HepG2 (cell line): ENCODE data around the gene CERS6. TPM values are rescaled to one million over a fixed set of nuclear protein-coding genes. Genes with fewer than 3 reads are reported as not detected.

Experiments used
- ATAC-seq: fragments of 200-7000 bp; cut with Tn5 transposase; 3 replicates; pipeline ENCODE4 v1.9.1; 2020; ENCODE audit warnings: mild to moderate bottlenecking, moderate library complexity
- BruUV-seq: library from RNA; stranded (reverse); fragments of 400-500 nt; replicated peaks from 2 replicates; lab custom pipeline; 2021; lab: Mats Ljungman, UMichigan
- CTCF ChIA-PET: fragments of 300-600 bp; formaldehyde crosslinking; extraction: SDS; loops from one replicate; lab custom pipeline; 2021; ENCODE audit warnings: low total read pairs, inconsistent platforms, low intra/inter-chr PET ratio; lab: Yijun Ruan, JAX
- POLR2A ChIA-PET: fragments of 350-600 bp; sonication (Branson Sonifier 250); formaldehyde crosslinking; loops from one replicate; lab custom pipeline; 2020; ENCODE audit warnings: antibody characterized with exemption, inconsistent platforms; lab: Yijun Ruan, JAX
- DNase-seq: peaks from one replicate; pipeline ENCODE4 v3.0.0-alpha.2; 2015; ENCODE audit warnings: low spot score
- FAIRE-seq: peaks from 3 replicates; lab custom pipeline; 2011; peaks lifted over from hg19 to GRCh38; lab: Jason Lieb, UNC
- H2AFZ ChIP-seq: one replicate; pipeline ENCODE4 v1.6.1; 2011; ENCODE audit warnings: low read length, inconsistent platforms
- H3K27ac ChIP-seq: fragments of 300-600 bp; 3 replicates; pipeline ENCODE4 v1.8.0; 2011; ENCODE audit warnings: mixed run types, mild to moderate bottlenecking, mixed read lengths, low read length, inconsistent platforms; ENCODE audit not compliant: insufficient read depth; ENCODE audit errors: extremely low read length
- H3K27me3 ChIP-seq, 2 experiments: fragments of 200-600 bp in 1 of 2; 2 replicates in 1 of 2; 3 replicates in 1 of 2; pipeline versions ENCODE4 v1.6.0 to v1.8.0; 2011; ENCODE audit warnings: low read length in 2 of 2, mild to moderate bottlenecking in 2 of 2, moderate library complexity in 2 of 2, inconsistent platforms in 1 of 2; ENCODE audit not compliant: insufficient read depth in 2 of 2, control insufficient read depth in 1 of 2
- H3K36me3 ChIP-seq, 2 experiments: fragments of 200-600 bp in 1 of 2; replicated peaks in 1 of 2; 2 replicates in 1 of 2; 3 replicates in 1 of 2; pipeline versions ENCODE4 v1.5.1 to v1.8.0; 2011; ENCODE audit warnings: low read length in 2 of 2, inconsistent platforms in 1 of 2; ENCODE audit not compliant: insufficient read depth in 2 of 2, control insufficient read depth in 1 of 2
- H3K4me1 ChIP-seq: 2 replicates; pipeline ENCODE4 v1.5.1; 2012; ENCODE audit warnings: low read length, inconsistent platforms; ENCODE audit not compliant: insufficient read depth
- H3K4me2 ChIP-seq: 2 replicates; pipeline ENCODE4 v1.6.0; 2011; ENCODE audit warnings: low read depth, low read length, inconsistent platforms
- H3K4me3 ChIP-seq, 3 experiments: fragments of 200-600 bp in 1 of 3; sonication (generic), shearing (Covaris generic) in 1 of 3; replicated peaks in 1 of 3; 2 replicates each; pipeline ENCODE4 v1.5.1; 2011 to 2016; ENCODE audit warnings: low read length in 3 of 3, inconsistent platforms in 2 of 3, low read depth in 2 of 3, mild to moderate bottlenecking in 2 of 3, control low read depth in 1 of 3, mixed read lengths in 1 of 3; ENCODE audit not compliant: insufficient read depth in 1 of 3
- H3K79me2 ChIP-seq: one replicate; pipeline ENCODE4 v1.6.1; 2011; ENCODE audit warnings: low read length, inconsistent platforms; ENCODE audit not compliant: insufficient read depth
- H3K9ac ChIP-seq: 2 replicates; pipeline ENCODE4 v1.6.0; 2011; ENCODE audit warnings: mild to moderate bottlenecking, low read depth, low read length, inconsistent platforms; ENCODE audit not compliant: insufficient read depth
- H3K9me3 ChIP-seq: 2 replicates; pipeline ENCODE4 v1.5.1; 2012; ENCODE audit warnings: mild to moderate bottlenecking, low read length
- H4K20me1 ChIP-seq: 2 replicates; pipeline ENCODE4 v1.6.0; 2011; ENCODE audit warnings: inconsistent platforms, mild to moderate bottlenecking, low read length, moderate library complexity; ENCODE audit not compliant: insufficient read depth
- FOXO1 ChIP-seq: sonication (generic); formaldehyde crosslinking; IDR thresholded peaks from 2 replicates; pipeline ENCODE4 v1.4.0; 2020; ENCODE audit warnings: missing genetic modification reagents
- HDAC2 ChIP-seq: sonication (generic); formaldehyde crosslinking; IDR thresholded peaks from 2 replicates; pipeline ENCODE4 v1.4.0; 2020; ENCODE audit warnings: missing genetic modification reagents
- IKZF1 ChIP-seq: fragments of 450-650 bp; IDR thresholded peaks from 2 replicates; pipeline ENCODE4 v1.7.1; 2016
- RARA ChIP-seq: IDR thresholded peaks from 2 replicates; pipeline ENCODE4 v1.6.1; 2016; ENCODE audit warnings: missing genetic modification reagents, missing compliant biosample characterization
- REL ChIP-seq: sonication (generic); formaldehyde crosslinking; conservative IDR thresholded peaks from 2 replicates; pipeline ENCODE4 v1.8.0; 2022; ENCODE audit warnings: mild to moderate bottlenecking, missing genetic modification reagents, moderate library complexity
- SMARCE1 ChIP-seq: fragments of 450-650 bp; IDR thresholded peaks from 2 replicates; pipeline ENCODE4 v1.6.1; 2017; ENCODE audit warnings: borderline replicate concordance
- SRSF4 ChIP-seq: fragments of 200-400 bp; formaldehyde crosslinking; IDR thresholded peaks from one replicate; pipeline ENCODE4 v1.6.1; 2018; ENCODE audit warnings: mild to moderate bottlenecking, low read depth, low read length, moderate library complexity; ENCODE audit not compliant: poor library complexity, severe bottlenecking
- TCF7L2 ChIP-seq: IDR thresholded peaks from 2 replicates; pipeline ENCODE4 v1.6.1; 2011; ENCODE audit warnings: mild to moderate bottlenecking, low read depth, low read length, moderate library complexity
- ZNF138 ChIP-seq: sonication (generic); formaldehyde crosslinking; IDR thresholded peaks from 2 replicates; pipeline ENCODE4 v1.5.0; 2020; ENCODE audit warnings: mild to moderate bottlenecking, low read depth, missing genetic modification reagents
- ZNF205 ChIP-seq: IDR thresholded peaks from 2 replicates; pipeline ENCODE4 v1.6.1; 2018; ENCODE audit warnings: missing biosample characterization, missing genetic modification reagents
- ZNF510 ChIP-seq: sonication (generic); formaldehyde crosslinking; IDR thresholded peaks from 2 replicates; pipeline ENCODE4 v1.4.0; 2020; ENCODE audit warnings: low read depth, mild to moderate bottlenecking, missing genetic modification reagents
- ZNF713 ChIP-seq: sonication (generic); formaldehyde crosslinking; IDR thresholded peaks from 2 replicates; pipeline ENCODE4 v1.4.0; 2020; ENCODE audit warnings: mild to moderate bottlenecking, missing genetic modification reagents
- ZNF883 ChIP-seq: sonication (generic); formaldehyde crosslinking; IDR thresholded peaks from 2 replicates; pipeline ENCODE4 v1.5.1; 2020; ENCODE audit warnings: mild to moderate bottlenecking, missing genetic modification reagents; ENCODE audit errors: not compliant biosample characterization
- WGBS: methylation state at CpG from one replicate; pipeline ENCODE4 v1.1.6; 2017; ENCODE audit warnings: low lambda C conversion rate; 5-methylcytosine and 5-hydroxymethylcytosine counted together
- in situ Hi-C: cut with HindIII; loops from 2 replicates; pipeline ENCODE4 v1.10.0; 2017; ENCODE audit warnings: low pct_unique_long_range_greater_than_20kb; ENCODE audit not compliant: extremely low pct_ligation_motif_present
- intact Hi-C: fragments of 100-400 bp; cut with micrococcal nuclease; formaldehyde crosslinking; loops from one replicate; pipeline ENCODE4 v1.10.0; 2022; ENCODE audit not compliant: unreplicated experiment
- polyA plus RNA-seq, 8 experiments: library from polyadenylated mRNA; depleted of rRNA in 3 of 8; stranded (reverse) in 7 of 8; unstranded in 1 of 8; fragments of >200 nt; fragmentation: Illumina TruSeq in 4 of 8; extraction: Trizol in 4 of 8; gene quantifications; 2 replicates each; pipeline versions ENCODE4 v1.2.1 to v1.2.3, GENCODE V29; 2011 to 2016; ENCODE audit warnings: low read depth in 4 of 8, missing spikeins in 1 of 8, mixed read lengths in 1 of 8; ENCODE audit not compliant: insufficient read depth in 1 of 8
- total RNA-seq, 5 experiments: library from RNA; depleted of rRNA; stranded (reverse); fragments of >200 nt; fragmentation: Illumina TruSeq; extraction: Trizol; gene quantifications; 2 replicates each; pipeline ENCODE4 v1.2.3, GENCODE V29; 2016; ENCODE audit warnings: low read depth in 1 of 5
- TF ChIP-seq, protein P1 (sequence below): sonication (generic); formaldehyde crosslinking; IDR thresholded peaks from 2 replicates; pipeline ENCODE4 v1.4.0; 2020; ENCODE audit warnings: low read depth, mild to moderate bottlenecking, missing genetic modification reagents
- TF ChIP-seq, protein P2 (sequence below): sonication (generic); formaldehyde crosslinking; IDR thresholded peaks from 2 replicates; pipeline ENCODE4 v1.8.0; 2022; ENCODE audit warnings: missing genetic modification reagents, low read depth, mild to moderate bottlenecking, borderline replicate concordance
- TF ChIP-seq, protein P3 (sequence below): sonication (generic); formaldehyde crosslinking; IDR thresholded peaks from 2 replicates; pipeline ENCODE4 v1.4.0; 2020; ENCODE audit warnings: missing genetic modification reagents, borderline replicate concordance

Gene CERS6
- total and polyA plus RNA-seq, 2 of the 13 experiments (the other 11 are each of a cell fraction or from before 2014, with no cell fraction given), result 10.1 to 20.3 TPM

DNA sequence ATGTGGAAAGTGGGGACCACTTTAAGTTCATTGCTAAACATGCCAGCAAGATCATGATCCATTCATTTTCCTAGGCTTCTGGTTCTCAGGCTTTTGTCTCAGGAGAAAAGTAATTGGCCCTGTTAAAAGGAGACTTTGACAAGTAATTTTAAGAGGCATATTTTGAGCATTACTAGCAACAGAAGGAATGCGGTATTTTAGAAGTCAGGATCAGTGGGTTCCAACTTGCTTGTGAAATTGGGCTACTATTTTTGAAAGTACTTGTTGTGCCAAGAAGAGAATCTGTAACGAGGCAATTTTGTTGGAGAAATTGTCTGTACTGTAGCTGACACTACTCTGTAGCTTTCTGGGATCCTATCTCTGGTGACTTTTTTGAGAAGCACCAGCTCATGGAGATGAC, 59.4 kb downstream of the CERS6 start:
- no peak for FAIRE-seq

More for the DNA sequence above, 59.4 kb downstream of the CERS6 start:
- POLR2A ChIA-PET, result no interaction called here
- in situ Hi-C loops (no loop called here), intact Hi-C loops (no loop called here)
- Histone ChIP-seq H3K36me3 (no peaks in the 10 kb centered on the region), H3K4me3 (no peak overlapping the region), H3K9me3 (no peaks in the 10 kb centered on the region), H3K79me2 (peaks cover 25% of the 10 kb centered on the region), H4K20me1 (no peaks in the 10 kb centered on the region), H3K9ac (no peak overlapping the region), H3K27me3 (no peaks in the 10 kb centered on the region), H3K27ac (no peak overlapping the region), H3K4me2 (no peak overlapping the region), H3K4me1 (no peaks in the 10 kb centered on the region), H2AFZ (no peak overlapping the region)
- DNase-seq, result no peak
- WGBS, result 96% methylated on average over 2 of the region's 2 CpGs
- TF ChIP-seq ZNF138 (CRISPR knock-in tag), result no peak
- no peak for TF ChIP-seq SMARCE1
- TF ChIP-seq ZNF883, result no peak
- TF ChIP-seq, protein P1, sequence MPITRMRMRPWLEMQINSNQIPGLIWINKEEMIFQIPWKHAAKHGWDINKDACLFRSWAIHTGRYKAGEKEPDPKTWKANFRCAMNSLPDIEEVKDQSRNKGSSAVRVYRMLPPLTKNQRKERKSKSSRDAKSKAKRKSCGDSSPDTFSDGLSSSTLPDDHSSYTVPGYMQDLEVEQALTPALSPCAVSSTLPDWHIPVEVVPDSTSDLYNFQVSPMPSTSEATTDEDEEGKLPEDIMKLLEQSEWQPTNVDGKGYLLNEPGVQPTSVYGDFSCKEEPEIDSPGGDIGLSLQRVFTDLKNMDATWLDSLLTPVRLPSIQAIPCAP (CRISPR knock-in tag), result no peak
- TF ChIP-seq ZNF205 (CRISPR knock-in tag), result no peak
- TF ChIP-seq REL (CRISPR knock-in tag), result no peak
- TF ChIP-seq RARA, result no peak
- no peak for TF ChIP-seq HDAC2 (CRISPR knock-in tag)
- TF ChIP-seq ZNF713 (CRISPR knock-in tag), result no peak
- TF ChIP-seq, protein P2, sequence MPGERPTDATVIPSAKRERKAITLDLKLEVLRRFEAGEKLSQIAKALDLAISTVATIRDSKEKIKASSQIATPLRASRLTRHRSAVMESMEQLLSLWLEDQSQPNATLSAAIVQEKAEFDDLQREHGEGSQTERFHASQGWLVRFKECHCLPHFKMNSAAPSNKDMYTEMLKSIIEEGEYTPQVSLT (CRISPR knock-in tag), result no peak
- TF ChIP-seq ZNF510 (CRISPR knock-in tag), result no peak
- TF ChIP-seq TCF7L2, result no peak
- no peak for TF ChIP-seq IKZF1
- no peak for TF ChIP-seq SRSF4
- TF ChIP-seq, protein P3, sequence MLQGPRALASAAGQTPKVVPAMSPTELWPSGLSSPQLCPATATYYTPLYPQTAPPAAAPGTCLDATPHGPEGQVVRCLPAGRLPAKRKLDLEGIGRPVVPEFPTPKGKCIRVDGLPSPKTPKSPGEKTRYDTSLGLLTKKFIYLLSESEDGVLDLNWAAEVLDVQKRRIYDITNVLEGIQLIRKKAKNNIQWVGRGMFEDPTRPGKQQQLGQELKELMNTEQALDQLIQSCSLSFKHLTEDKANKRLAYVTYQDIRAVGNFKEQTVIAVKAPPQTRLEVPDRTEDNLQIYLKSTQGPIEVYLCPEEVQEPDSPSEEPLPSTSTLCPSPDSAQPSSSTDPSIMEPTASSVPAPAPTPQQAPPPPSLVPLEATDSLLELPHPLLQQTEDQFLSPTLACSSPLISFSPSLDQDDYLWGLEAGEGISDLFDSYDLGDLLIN (CRISPR knock-in tag), result no peak
- TF ChIP-seq FOXO1 (CRISPR knock-in tag), result no peak
- CTCF ChIA-PET, result no interaction called here
- ATAC-seq, result no peak
- BruUV-seq, result no TSS peak
